Measurements from ENCODE around the gene RNFT2. TPM values are rescaled to one million over a fixed set of nuclear protein-coding genes. Genes with fewer than 3 reads are reported as not detected.

RNFT2 gene
- polyA plus RNA-seq, 4 donors = 2.6 to 6.8 (median 6.3) TPM

DNA sequence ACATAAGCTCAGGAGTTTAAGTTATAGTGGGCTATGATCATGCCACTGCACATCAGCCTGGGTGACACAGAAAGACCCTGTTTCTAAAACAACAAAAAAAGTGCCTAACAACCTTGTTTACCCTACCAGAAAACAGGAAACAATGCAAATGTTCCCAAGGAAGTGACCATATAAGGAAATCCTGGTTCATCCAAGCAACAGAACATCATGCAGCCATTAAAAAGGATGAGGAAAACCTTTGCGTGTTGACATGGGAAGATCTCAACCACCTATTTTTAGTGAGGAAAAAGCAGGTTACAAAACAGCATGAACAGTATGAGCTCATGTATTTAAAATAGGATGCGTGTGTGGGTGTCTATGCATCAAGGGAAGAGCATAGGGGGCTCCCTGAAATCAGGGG is 129.4 kb downstream of the RNFT2 start:
- no peak for DNase-seq (ENCODE audit: low read depth in 4 of 4, low spot score in 3 of 4)

DNA sequence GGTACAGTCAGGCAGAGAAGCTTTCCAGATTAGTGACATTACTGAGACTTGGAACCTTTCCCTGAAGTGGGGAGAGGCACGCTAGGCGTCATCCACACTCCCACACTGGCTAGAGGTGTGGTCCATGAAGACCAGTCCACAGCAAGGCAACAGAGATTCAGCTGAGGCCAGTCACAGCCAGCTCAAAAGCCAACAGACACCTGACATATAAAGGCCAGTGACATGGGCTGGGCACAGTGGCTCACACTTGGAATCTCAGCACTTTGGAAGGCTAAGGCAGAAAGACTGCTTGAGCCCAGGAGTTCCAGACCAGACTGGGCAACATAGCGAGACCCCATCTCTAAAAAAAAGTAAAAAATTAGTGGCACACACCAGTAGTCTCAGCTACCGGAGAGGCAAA is 132.2 kb downstream of the RNFT2 start:
- no peak for DNase-seq (ENCODE audit: low read depth in 4 of 4, low spot score in 3 of 4)

DNA sequence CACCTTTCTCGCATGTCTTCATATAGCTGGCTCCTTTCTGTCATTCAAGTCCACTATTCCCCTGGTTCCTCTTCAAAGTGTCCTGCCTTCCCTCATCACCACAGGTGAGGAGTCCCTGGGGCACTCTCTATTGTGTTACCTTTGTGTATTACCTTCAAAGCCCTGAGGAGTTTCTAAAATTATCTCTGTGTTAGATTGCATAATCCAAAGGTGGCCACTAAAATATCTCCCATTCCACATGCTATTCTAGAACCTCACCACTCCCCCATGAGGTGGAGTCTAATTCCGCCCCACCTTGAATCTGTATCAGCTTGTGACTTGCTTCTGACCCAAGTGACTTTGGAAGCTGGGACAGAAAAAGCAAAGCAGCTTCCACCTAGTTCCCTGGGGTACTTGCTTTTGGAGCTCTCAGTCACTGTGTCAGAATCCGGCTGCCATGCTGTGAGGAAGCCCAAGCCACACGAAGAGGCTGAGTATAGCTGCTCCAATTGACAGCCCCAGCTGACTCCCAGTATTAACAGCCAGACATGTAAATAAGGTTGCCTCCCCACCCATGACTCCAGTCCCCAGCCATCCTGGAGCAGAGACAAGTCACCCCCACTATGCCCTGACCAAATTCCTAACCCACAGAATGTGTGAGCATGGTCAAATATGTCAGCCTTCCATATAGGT is 136.3 kb downstream of the RNFT2 start:
- no peak for DNase-seq (ENCODE audit: low read depth in 4 of 4, low spot score in 3 of 4)

GRCh38 chr12:116876151-116876869 is 138.2 kb downstream of the RNFT2 start:
- DNase-seq (ENCODE audit: low read depth in 4 of 4, low spot score in 3 of 4) = no peak

GRCh38 chr12:116878567-116879508 is 140.7 kb downstream of the RNFT2 start:
- DNase-seq (ENCODE audit: low read depth in 4 of 4, low spot score in 3 of 4) = no peak

DNA sequence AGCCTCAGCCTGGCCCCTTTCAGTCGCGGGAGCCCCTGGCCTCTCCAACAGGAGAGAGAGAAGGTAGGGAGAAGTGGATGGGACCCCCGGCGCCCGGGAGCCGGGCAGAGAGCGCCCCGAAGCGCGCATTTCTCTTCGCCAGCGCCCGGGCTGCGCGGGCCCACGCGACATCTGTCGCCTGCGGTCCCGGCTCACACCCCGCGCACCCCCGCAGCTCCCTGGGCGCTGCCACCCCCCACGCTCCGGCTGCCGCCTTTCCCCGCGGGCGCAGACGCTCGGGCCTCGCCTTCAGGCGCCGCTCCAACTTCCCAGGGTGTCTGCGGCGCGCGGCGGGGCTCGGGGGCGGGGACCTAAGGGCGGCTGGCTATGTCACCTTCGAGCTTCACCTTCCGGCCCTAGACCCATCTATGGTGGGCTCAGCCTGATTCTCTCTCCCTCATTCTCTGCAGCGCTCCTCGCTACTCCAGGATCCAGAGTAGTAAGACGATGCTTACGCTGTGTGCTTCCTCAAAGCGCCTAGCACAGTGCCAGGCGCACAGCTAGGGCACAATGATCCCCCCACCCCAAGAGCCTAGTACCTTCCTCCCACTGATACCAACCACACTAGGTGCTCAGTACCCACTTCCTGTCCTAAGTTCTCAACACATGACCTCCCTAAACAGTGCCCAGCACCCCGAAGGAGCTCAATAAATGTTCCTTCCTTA is 141.5 kb downstream of the RNFT2 start:
- DNase-seq (ENCODE audit: low read depth in 4 of 4, low spot score in 3 of 4) = no peak

- DNase-seq (ENCODE audit: low read depth in 4 of 4, low spot score in 3 of 4) = no peak
These were observed 142.2 kb downstream of the RNFT2 start for GRCh38 chr12:116880213-116880816.

- no peak for DNase-seq (ENCODE audit: low read depth in 4 of 4, low spot score in 3 of 4)
These were observed 142.8 kb downstream of the RNFT2 start for GRCh38 chr12:116880817-116881324.

DNA sequence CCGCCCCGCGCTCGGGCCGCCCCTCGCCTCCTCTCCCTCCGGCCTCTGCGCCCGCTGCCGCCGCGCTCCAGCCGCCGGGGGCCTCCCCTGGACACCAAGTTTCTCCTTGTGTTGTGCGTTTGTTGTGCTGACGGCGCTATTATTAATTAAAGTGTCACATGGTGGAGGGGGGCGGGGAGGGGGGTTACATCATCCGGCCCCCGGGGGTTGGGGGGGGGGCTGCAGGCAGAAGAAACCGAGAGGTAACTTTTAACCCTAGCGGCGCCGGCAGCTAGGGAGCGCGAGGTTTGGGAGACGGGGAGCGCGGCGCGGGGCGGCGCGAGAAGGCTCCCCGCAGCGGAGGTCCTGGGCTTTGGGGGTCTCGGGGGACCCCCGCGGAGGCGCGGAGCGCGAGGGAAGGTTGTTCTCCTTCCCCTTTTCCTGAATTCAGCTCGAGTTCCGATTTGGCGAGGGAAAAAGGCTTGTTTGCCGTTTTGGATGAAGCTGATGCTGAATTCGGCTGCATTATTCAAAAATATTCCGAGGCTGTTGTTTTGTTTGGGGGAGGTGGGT is 143.3 kb downstream of the RNFT2 start, which contains the start of gene HRK:
TSS of gene HRK (minus strand) at position 117 of the 552 bp plus-strand sequence. CDS start 134 bp downstream, outside the sequence.
- DNase-seq (ENCODE audit: low read depth in 4 of 4, low spot score in 3 of 4) = no peak

DNA sequence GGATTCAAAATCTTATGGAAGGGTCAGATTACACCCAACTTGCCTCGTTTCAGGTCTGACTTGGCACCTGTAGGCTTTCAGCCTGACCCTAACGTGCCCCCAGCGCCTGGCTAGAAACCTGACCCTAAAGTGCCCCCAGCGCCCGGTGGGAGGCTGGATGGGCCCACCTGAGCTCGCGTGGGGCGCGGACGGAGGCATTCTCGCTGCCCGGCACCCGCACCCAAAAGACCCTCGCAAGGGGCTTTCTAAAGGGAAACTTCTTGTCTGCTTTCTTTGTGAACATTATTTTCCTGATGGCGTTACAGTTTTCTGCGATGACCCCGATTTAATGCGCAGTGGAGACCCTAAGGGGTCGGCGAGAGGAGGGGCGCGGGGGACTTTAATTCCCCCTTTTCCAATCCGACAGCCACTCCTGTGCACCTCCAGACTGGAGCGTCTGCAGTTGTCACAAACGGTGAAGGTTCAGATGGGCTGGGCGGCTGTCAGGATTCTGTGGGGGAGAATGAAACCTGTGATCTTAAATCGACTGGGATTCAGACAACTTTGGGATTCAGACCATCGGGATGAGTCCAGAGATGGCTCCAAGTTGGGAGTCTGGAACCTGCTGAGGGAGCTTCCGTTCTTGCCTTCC is 143.9 kb downstream of the RNFT2 start:
- DNase-seq (ENCODE audit: low read depth in 4 of 4, low spot score in 3 of 4) = no peak

GRCh38 chr12:116882742-116883141 is 144.6 kb downstream of the RNFT2 start:
- DNase-seq (ENCODE audit: low read depth in 4 of 4, low spot score in 3 of 4) = no peak

- no peak for DNase-seq (ENCODE audit: low read depth in 4 of 4, low spot score in 3 of 4)
These were observed 146.8 kb downstream of the RNFT2 start for GRCh38 chr12:116884871-116885270.

DNA sequence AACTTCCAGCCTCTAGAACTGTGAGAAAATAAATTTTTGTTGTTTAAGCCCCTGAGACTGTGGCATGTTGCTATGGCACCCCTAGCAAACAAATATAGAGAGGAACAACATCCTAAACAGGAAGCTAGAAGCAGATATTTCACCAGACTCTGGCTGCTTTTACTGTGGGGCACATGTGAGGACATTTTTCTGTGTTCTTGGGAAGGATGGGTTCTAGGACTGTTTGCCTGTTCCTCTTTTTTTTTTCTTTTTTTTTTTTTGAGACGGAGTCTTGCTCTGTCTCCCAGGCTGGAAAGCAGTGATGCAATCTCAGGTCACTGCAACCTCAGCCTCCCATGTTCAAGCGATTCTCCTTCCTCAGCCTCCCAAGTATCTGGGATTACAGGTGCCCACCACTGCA is 147.4 kb downstream of the RNFT2 start:
- no peak for DNase-seq (ENCODE audit: low read depth in 4 of 4, low spot score in 3 of 4)

DNA sequence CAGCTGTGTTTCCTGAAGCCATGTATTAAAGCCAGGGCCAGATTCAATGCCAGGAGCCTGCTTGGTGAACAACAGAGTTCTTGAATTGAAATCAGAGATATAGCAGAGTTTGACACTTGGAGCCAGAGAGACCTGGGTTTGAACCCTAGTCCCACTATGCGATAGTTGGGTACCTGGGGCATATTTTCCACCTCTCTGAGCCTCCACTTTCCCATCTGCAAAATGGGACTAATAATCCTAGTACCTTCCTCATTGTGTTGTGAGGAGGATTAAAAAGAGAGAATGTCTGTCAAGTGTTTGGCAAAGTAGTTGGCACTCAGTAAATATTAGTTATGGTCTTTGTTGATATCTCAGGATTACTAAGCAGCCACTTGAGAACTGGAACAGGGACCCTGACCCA is 149.1 kb downstream of the RNFT2 start:
- no peak for DNase-seq (ENCODE audit: low read depth in 4 of 4, low spot score in 3 of 4)

- DNase-seq (ENCODE audit: low read depth in 4 of 4, low spot score in 3 of 4) = no peak
These were observed 149.8 kb downstream of the RNFT2 start for GRCh38 chr12:116887897-116888296.

DNA sequence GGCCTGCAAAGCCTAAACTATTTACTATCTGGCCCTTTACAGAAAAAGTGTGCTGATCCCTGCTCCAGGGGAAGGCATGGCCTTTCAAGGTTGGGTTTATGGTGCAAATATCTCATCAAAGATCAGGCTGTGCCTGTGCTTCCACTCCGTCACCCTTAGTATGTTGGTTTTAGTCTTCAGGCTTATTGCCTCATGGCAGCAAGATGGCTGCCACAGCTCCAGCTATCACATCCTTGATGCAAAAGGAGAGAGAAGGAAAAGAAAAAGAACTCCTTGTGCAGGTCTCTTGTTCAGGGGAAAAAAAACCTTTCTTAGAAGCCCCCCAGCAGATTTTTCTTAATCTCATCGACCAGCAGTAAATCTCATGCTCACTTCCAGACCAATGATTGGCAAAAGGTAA is 152.2 kb downstream of the RNFT2 start:
- DNase-seq (ENCODE audit: low read depth in 4 of 4, low spot score in 3 of 4) = no peak

- no peak for DNase-seq (ENCODE audit: low read depth in 4 of 4, low spot score in 3 of 4)
These were observed 152.9 kb downstream of the RNFT2 start for GRCh38 chr12:116891019-116891418.

DNA sequence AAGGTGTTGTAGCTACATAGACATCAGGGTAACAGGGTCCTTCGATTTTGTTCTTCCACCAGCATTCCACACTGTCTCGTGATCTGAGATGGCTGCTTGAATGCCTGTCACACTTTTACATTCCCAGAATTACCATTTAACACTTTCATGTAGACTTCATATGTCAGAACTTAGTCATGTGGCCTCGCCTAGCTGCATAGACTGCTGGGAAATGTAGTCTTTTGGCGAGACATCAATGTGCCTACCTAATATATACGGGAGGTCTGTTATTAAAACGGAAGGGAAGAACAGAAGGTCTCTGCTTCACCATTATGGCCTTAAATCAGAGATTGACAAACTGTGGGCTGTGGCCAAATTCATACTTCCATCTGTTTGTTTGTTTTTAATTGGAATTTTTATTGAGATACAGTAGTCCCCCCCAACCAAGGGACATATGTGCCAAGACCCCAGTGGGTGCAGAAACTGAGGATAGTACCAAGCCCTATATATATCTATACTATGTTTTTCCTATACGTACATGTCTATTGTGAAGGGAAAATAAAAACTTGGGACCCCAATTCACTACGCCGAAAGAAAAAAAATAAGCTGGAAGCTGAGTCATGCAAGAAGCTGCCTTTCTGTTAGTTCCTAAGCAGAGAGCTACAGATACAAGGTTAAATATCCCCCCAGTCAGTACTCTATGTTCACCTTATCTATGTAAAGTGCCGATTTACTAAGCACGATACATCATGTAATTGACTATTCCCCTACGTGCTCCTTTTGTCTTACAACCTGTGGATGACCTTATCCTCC is 154.4 kb downstream of the RNFT2 start:
- no peak for DNase-seq (ENCODE audit: low read depth in 4 of 4, low spot score in 3 of 4)
